ENCODE results near the gene SNX14. TPM values are rescaled to one million over a fixed set of nuclear protein-coding genes. Genes with fewer than 3 reads are reported as not detected.

The SNX14 gene
- total and polyA plus RNA-seq, 2 of the 13 experiments (the other 11 are each of a cell fraction or from before 2014, with no cell fraction given), result 83.5 to 112 TPM

DNA sequence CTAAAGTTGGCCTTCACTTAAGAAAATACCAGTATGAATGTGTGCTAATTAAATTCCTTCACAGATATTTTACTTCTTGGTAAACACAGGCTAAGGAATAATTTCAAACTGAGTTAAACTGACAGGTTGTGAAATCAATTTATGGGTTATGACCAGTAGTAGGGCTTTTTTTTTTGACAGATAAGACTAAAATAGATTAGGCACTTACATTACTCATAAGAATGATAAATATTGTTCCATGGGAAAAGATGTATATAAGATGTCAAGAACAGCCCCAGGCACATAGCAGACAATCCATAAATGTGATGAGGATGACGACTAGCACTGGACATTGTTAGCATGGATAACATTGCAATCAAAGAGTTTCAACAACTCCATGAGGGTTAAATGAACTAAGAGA is 120.9 kb downstream of the SNX14 start:
- no peak for FAIRE-seq
- ChIA-PET CTCF (ENCODE audit: low intra/inter-chr PET ratio, low total read pairs) (no interaction called here), POLR2A (no interaction called here)
- BruUV-seq (replicated peaks), result no TSS peak
- H2AFZ ChIP-seq (ENCODE audit: low read length), result no peak overlapping the region
- intact Hi-C loops (cut with micrococcal nuclease; ENCODE audit: unreplicated experiment) (no loop called here), in situ Hi-C loops (cut with HindIII; ENCODE audit: extremely low pct_ligation_motif_present, low pct_unique_long_range_greater_than_20kb) (no loop called here)
- no peaks in the 10 kb centered on the region for H3K79me2 ChIP-seq (ENCODE audit: insufficient read depth, low read length)
- H3K9me3 ChIP-seq (ENCODE audit: low read length), result no peaks in the 10 kb centered on the region
- TF ChIP-seq RXRA (CRISPR knock-in tag; IDR thresholded peaks at IDR 0.05), result no peak
- no peak for TF ChIP-seq ZNF460 (CRISPR knock-in tag; IDR thresholded peaks at IDR 0.05; ENCODE audit: borderline replicate concordance)
- TF ChIP-seq, protein P1, sequence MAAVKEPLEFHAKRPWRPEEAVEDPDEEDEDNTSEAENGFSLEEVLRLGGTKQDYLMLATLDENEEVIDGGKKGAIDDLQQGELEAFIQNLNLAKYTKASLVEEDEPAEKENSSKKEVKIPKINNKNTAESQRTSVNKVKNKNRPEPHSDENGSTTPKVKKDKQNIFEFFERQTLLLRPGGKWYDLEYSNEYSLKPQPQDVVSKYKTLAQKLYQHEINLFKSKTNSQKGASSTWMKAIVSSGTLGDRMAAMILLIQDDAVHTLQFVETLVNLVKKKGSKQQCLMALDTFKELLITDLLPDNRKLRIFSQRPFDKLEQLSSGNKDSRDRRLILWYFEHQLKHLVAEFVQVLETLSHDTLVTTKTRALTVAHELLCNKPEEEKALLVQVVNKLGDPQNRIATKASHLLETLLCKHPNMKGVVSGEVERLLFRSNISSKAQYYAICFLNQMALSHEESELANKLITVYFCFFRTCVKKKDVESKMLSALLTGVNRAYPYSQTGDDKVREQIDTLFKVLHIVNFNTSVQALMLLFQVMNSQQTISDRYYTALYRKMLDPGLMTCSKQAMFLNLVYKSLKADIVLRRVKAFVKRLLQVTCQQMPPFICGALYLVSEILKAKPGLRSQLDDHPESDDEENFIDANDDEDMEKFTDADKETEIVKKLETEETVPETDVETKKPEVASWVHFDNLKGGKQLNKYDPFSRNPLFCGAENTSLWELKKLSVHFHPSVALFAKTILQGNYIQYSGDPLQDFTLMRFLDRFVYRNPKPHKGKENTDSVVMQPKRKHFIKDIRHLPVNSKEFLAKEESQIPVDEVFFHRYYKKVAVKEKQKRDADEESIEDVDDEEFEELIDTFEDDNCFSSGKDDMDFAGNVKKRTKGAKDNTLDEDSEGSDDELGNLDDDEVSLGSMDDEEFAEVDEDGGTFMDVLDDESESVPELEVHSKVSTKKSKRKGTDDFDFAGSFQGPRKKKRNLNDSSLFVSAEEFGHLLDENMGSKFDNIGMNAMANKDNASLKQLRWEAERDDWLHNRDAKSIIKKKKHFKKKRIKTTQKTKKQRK (IDR thresholded peaks at IDR 0.05; ENCODE audit: low read length), result no peak
- no peak for TF ChIP-seq HNRNPK (IDR thresholded peaks at IDR 0.05; ENCODE audit: low read depth, low read length, poor library complexity, severe bottlenecking)
- TF ChIP-seq ZBTB3 (CRISPR knock-in tag; IDR thresholded peaks at IDR 0.05; ENCODE audit: borderline replicate concordance, low read depth), result no peak
- no peak for TF ChIP-seq NCOA5 (CRISPR knock-in tag; IDR thresholded peaks at IDR 0.05)
- TF ChIP-seq, protein P2, sequence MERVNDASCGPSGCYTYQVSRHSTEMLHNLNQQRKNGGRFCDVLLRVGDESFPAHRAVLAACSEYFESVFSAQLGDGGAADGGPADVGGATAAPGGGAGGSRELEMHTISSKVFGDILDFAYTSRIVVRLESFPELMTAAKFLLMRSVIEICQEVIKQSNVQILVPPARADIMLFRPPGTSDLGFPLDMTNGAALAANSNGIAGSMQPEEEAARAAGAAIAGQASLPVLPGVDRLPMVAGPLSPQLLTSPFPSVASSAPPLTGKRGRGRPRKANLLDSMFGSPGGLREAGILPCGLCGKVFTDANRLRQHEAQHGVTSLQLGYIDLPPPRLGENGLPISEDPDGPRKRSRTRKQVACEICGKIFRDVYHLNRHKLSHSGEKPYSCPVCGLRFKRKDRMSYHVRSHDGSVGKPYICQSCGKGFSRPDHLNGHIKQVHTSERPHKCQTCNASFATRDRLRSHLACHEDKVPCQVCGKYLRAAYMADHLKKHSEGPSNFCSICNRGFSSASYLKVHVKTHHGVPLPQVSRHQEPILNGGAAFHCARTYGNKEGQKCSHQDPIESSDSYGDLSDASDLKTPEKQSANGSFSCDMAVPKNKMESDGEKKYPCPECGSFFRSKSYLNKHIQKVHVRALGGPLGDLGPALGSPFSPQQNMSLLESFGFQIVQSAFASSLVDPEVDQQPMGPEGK (CRISPR knock-in tag; IDR thresholded peaks at IDR 0.05), result no peak
- TF ChIP-seq NONO (IDR thresholded peaks at IDR 0.05), result no peak
- no peak for TF ChIP-seq NONO (CRISPR knock-in tag; conservative IDR thresholded peaks at IDR 0.05)
- TF ChIP-seq NFE2L1 (CRISPR knock-in tag; IDR thresholded peaks at IDR 0.05; ENCODE audit: borderline replicate concordance), result no peak
- TF ChIP-seq TMF1 (CRISPR knock-in tag; IDR thresholded peaks at IDR 0.05; ENCODE audit: low read depth), result no peak
- no peak for TF ChIP-seq PCBP2 (optimal IDR thresholded peaks at IDR 0.05; ENCODE audit: low read depth, low read length, poor library complexity, severe bottlenecking)
- no peak for TF ChIP-seq MEIS2 (CRISPR knock-in tag; IDR thresholded peaks at IDR 0.05)
- TF ChIP-seq, protein P3, sequence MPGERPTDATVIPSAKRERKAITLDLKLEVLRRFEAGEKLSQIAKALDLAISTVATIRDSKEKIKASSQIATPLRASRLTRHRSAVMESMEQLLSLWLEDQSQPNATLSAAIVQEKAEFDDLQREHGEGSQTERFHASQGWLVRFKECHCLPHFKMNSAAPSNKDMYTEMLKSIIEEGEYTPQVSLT (CRISPR knock-in tag; IDR thresholded peaks at IDR 0.05; ENCODE audit: borderline replicate concordance, low read depth), result no peak
- H3K4me3 ChIP-seq (replicated peaks in 1 of 3; ENCODE audit: insufficient read depth in 1 of 3, low read depth in 2 of 3, low read length in 3 of 3), result no peak overlapping the region
- no peaks in the 10 kb centered on the region; a peak in 1 of 5 replicates for H3K36me3 ChIP-seq (replicated peaks in 1 of 2; ENCODE audit: control insufficient read depth in 1 of 2, insufficient read depth in 2 of 2, low read length in 2 of 2)
- no peak overlapping the region for H3K9ac ChIP-seq (ENCODE audit: insufficient read depth, low read depth, low read length)
- no peak overlapping the region for H3K27ac ChIP-seq (ENCODE audit: extremely low read length, insufficient read depth, low read length)
- H4K20me1 ChIP-seq (ENCODE audit: insufficient read depth, low read length), result no peaks in the 10 kb centered on the region
- H3K4me1 ChIP-seq (ENCODE audit: insufficient read depth, low read length), result no peaks in the 10 kb centered on the region
- 91% methylated on average over 1 of the region's 1 CpG for WGBS (ENCODE audit: low lambda C conversion rate)
- H3K4me2 ChIP-seq (ENCODE audit: low read depth, low read length), result no peak overlapping the region
- no peaks in the 10 kb centered on the region for H3K27me3 ChIP-seq (ENCODE audit: control insufficient read depth in 1 of 2, insufficient read depth in 2 of 2, low read length in 2 of 2)
- no peak for ATAC-seq
- DNase-seq (ENCODE audit: low spot score), result no peak

All from HepG2 (cell line).